Lung microvascular endothelial cell (primary cell): ENCODE results near the gene AHRR. TPM values are rescaled to one million over a fixed set of nuclear protein-coding genes. Genes with fewer than 3 reads are reported as not detected.

Source experiments
- DNase-seq, 2 donors: peaks; one replicate each; pipeline versions ENCODE4 v3.0.0 to v3.0.0-alpha.2; 2010; ENCODE audit warnings: low read depth in 2 of 2
- total RNA-seq: library from RNA; depleted of rRNA; stranded (reverse); fragments of >200 nt; gene quantifications from 2 replicates; pipeline ENCODE4 v1.2.1, GENCODE V29; 2014

The AHRR gene
- total RNA-seq, 1 donor from 2014 or later, result 1.4 TPM

- no peak for DNase-seq
Observed at GRCh38 chr5:427415-428087, 106.0 kb downstream of the AHRR start.

GRCh38 chr5:428219-428618 is 106.7 kb downstream of the AHRR start:
- no peak for DNase-seq

- no peak for DNase-seq
Observed at GRCh38 chr5:428754-429452, 107.4 kb downstream of the AHRR start.

- no peak for DNase-seq
Observed at GRCh38 chr5:429453-430188, 108.1 kb downstream of the AHRR start.

GRCh38 chr5:430214-430925 is 108.9 kb downstream of the AHRR start:
- no peak for DNase-seq

- peak; percentile 70 to 86 for DNase-seq
Observed at GRCh38 chr5:431001-431710, 109.6 kb downstream of the AHRR start.

GRCh38 chr5:431711-432050 is 110.2 kb downstream of the AHRR start:
- no peak for DNase-seq

- no peak for DNase-seq
Observed at GRCh38 chr5:432201-432927, 110.8 kb downstream of the AHRR start.

- no peak for DNase-seq
Observed at GRCh38 chr5:432928-433791, 111.6 kb downstream of the AHRR start.

- DNase-seq, result no peak
Observed at GRCh38 chr5:433836-434235, 112.3 kb downstream of the AHRR start.

GRCh38 chr5:434443-435146 is 113.1 kb downstream of the AHRR start:
- DNase-seq, result no peak

GRCh38 chr5:435156-435790 is 113.8 kb downstream of the AHRR start:
- no peak for DNase-seq

GRCh38 chr5:435961-436640 is 114.6 kb downstream of the AHRR start:
- DNase-seq, result peak; percentile 48

GRCh38 chr5:436641-436975 is 115.1 kb downstream of the AHRR start:
- DNase-seq, result no peak

GRCh38 chr5:437281-437771 is 115.8 kb downstream of the AHRR start:
- DNase-seq, result no peak

- DNase-seq, result no peak
Observed at GRCh38 chr5:438481-438981, 117.0 kb downstream of the AHRR start.

GRCh38 chr5:439181-439580 is 117.7 kb downstream of the AHRR start:
- DNase-seq, result no peak

- no peak for DNase-seq
Observed at GRCh38 chr5:439636-440035, 118.1 kb downstream of the AHRR start.
